ENCODE data around the gene TRPM8.

TRPM8 gene

DNA sequence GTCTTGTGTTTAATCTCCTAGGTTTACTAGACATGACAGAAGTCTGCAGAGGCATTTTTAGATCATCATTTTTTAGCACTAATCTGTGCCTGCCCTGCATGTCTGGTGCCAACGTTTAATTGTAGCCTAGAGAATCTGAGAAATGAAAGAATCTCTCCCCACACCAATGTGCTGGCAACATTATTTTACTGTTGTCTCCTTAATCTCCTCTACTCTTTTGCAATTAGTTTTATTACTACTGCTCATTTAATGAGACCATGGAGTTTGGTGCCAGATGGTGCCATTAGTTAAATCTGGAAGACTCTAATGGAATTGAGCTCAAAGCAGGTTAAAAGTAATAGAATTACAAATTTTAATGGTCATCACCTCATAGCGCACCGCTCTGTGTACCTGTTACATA, 129.3 kb downstream of the TRPM8 start:
- TF ChIP-seq, protein P1, sequence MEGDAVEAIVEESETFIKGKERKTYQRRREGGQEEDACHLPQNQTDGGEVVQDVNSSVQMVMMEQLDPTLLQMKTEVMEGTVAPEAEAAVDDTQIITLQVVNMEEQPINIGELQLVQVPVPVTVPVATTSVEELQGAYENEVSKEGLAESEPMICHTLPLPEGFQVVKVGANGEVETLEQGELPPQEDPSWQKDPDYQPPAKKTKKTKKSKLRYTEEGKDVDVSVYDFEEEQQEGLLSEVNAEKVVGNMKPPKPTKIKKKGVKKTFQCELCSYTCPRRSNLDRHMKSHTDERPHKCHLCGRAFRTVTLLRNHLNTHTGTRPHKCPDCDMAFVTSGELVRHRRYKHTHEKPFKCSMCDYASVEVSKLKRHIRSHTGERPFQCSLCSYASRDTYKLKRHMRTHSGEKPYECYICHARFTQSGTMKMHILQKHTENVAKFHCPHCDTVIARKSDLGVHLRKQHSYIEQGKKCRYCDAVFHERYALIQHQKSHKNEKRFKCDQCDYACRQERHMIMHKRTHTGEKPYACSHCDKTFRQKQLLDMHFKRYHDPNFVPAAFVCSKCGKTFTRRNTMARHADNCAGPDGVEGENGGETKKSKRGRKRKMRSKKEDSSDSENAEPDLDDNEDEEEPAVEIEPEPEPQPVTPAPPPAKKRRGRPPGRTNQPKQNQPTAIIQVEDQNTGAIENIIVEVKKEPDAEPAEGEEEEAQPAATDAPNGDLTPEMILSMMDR (IDR thresholded peaks at IDR 0.05; ENCODE audit: insufficient read depth, low read depth, low read length, missing control alignments), result no peak
- DNase-seq (ENCODE audit: low read depth), result no peak
- H3K4me3 ChIP-seq (ENCODE audit: low read depth, low read length), result no peak overlapping the region

DNA sequence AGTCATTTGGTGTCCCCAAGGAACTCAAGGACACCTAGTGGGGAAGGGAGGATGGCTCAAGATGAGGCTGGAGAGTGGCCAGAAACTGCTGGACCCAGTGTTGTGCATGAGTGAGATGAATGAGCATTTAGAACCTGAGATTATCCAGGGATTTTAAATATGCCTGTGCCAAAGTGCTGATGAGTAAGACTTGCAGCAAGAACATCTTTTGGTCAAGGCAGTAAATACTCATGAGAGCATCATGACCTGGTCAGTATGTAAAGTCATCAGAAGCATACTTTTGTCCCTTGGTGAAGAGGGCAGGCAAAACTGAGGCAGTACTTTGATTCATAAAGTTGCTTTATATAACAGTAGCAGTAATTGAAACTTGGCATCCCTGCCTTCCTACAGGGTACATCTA, 130.2 kb downstream of the TRPM8 start:
- TF ChIP-seq, protein P1 (IDR thresholded peaks at IDR 0.05; ENCODE audit: insufficient read depth, low read depth, low read length, missing control alignments), result no peak
- DNase-seq (ENCODE audit: low read depth), result no peak
- no peak overlapping the region for H3K4me3 ChIP-seq (ENCODE audit: low read depth, low read length)

- TF ChIP-seq, protein P1 (IDR thresholded peaks at IDR 0.05; ENCODE audit: insufficient read depth, low read depth, low read length, missing control alignments), result no peak
- DNase-seq (ENCODE audit: low read depth), result no peak
- no peak overlapping the region for H3K4me3 ChIP-seq (ENCODE audit: low read depth, low read length)
These were observed 130.9 kb downstream of the TRPM8 start for GRCh38 chr2:234048049-234048448.

DNA sequence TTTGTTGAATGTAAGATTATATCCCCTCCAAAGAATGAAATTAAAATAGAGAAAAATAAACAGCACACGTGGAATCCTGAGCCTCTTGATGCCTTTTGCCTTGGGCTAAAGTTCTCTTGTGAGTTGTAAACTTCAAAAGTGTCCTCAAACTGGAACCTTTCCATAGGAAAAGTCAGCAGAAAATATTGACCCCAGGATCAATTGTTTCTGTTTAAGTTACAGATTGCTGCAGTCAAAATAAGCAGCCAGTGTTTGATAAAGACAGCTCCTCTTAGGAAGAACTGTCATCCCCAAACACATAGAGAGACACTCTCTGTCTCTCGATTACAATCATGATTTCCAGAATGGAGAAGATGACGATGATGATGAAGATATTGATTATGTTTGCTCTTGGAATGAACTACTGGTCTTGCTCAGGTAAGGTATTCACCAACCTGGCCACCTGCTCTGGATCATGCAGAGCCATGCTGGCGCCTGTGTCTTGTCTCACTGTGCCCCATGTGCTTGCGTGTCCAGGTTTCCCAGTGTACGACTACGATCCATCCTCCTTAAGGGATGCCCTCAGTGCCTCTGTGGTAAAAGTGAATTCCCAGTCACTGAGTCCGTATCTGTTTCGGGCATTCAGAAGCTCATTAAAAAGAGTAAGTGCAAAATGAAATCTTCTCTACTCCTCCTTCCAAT, 133.4 kb downstream of the TRPM8 start, which contains the start of gene SPP2:
SPP2 (plus strand) TSS at position 248 of the 681 bp plus-strand sequence; CDS start at position 333, 85 bp downstream.
- DNase-seq (ENCODE audit: low read depth), result no peak
- TF ChIP-seq, protein P1 (IDR thresholded peaks at IDR 0.05; ENCODE audit: insufficient read depth, low read depth, low read length, missing control alignments), result no peak
- no peak within 1 kb of the TSS for H3K4me3 ChIP-seq (ENCODE audit: low read depth, low read length)

- no peak for DNase-seq (ENCODE audit: low read depth)
- TF ChIP-seq, protein P1 (IDR thresholded peaks at IDR 0.05; ENCODE audit: insufficient read depth, low read depth, low read length, missing control alignments), result no peak
- H3K4me3 ChIP-seq (ENCODE audit: low read depth, low read length), result no peak overlapping the region
These were observed 134.3 kb downstream of the TRPM8 start for GRCh38 chr2:234051374-234052070.

DNA sequence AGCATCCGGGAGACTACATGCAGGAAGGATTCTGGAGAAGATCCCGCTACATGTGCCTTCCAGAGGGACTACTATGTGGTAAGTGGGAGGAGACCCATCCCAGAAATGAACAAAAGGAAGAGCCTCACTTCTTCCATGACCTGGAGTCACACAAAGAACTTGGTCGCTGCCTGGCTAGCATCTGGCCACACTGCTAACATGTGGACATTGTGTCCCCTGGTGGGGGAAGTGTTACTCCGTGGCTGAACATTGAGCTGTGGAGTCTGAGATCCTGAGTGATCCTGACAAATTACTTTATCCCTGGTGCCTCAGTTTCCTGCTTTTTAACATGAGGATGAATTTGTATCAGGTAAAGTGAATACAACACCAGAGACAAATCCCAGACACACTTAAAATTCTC, 141.7 kb downstream of the TRPM8 start:
- H3K4me3 ChIP-seq (ENCODE audit: low read depth, low read length), result no peak overlapping the region
- TF ChIP-seq, protein P1 (IDR thresholded peaks at IDR 0.05; ENCODE audit: insufficient read depth, low read depth, low read length, missing control alignments), result no peak
- no peak for DNase-seq (ENCODE audit: low read depth)
